SU-DHL-6 (cell line): Measurements from ENCODE around the gene FBXO38.

Experiments
- EZH2phosphoT487 ChIP-seq: fragments of 200-600 bp; sonication (generic), shearing (Covaris generic); conservative IDR thresholded peaks from 2 replicates; pipeline ENCODE4 v1.6.1; 2018; ENCODE audit warnings: mild to moderate bottlenecking, antibody characterized with exemption, low read length, moderate library complexity, mixed read lengths
- TF ChIP-seq, protein P1 (sequence below): fragments of 200-600 bp; sonication (generic); IDR thresholded peaks from one replicate; pipeline ENCODE4 v1.5.1; 2017; ENCODE audit warnings: antibody characterized with exemption, mild to moderate bottlenecking, low read length, moderate library complexity; ENCODE audit not compliant: insufficient read depth, poor library complexity, severe bottlenecking

DNA sequence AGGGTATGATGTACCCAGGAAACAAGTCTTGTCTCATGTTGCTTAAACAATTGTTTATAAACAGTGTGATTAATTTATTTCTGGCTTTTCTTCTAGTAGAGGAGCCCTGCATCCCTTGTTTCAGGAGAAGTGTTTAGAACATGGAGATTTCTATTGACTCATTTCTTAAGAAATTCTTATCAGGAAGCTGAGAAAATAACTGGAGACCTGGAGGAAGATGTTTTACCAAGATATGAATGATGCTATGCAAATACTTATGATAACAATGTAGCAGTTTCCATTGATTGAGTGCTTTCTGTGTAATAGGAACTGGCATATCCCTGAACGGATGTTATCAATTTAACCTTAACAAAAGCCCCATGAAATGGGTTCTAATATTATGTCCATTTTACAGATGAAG lies 108.6 kb downstream of the FBXO38 start:
- TF ChIP-seq, protein P1, sequence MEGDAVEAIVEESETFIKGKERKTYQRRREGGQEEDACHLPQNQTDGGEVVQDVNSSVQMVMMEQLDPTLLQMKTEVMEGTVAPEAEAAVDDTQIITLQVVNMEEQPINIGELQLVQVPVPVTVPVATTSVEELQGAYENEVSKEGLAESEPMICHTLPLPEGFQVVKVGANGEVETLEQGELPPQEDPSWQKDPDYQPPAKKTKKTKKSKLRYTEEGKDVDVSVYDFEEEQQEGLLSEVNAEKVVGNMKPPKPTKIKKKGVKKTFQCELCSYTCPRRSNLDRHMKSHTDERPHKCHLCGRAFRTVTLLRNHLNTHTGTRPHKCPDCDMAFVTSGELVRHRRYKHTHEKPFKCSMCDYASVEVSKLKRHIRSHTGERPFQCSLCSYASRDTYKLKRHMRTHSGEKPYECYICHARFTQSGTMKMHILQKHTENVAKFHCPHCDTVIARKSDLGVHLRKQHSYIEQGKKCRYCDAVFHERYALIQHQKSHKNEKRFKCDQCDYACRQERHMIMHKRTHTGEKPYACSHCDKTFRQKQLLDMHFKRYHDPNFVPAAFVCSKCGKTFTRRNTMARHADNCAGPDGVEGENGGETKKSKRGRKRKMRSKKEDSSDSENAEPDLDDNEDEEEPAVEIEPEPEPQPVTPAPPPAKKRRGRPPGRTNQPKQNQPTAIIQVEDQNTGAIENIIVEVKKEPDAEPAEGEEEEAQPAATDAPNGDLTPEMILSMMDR = no peak
- no peak for TF ChIP-seq EZH2phosphoT487
